Peyer's patch (tissue), 4 donors: ENCODE data around the gene HOXA4.

Experiments
- POLR2A ChIP-seq, 2 donors: fragments of 450-650 bp; IDR thresholded peaks; one replicate each; pipeline ENCODE4 v1.5.1; 2017; ENCODE audit warnings: antibody characterized with exemption in 2 of 2, mild to moderate bottlenecking in 2 of 2, moderate library complexity in 2 of 2
- TF ChIP-seq, protein P1 (sequence below), 6 experiments: fragments of 450-650 bp in 4 of 6; fragments of 200-600 bp in 2 of 6; sonication (generic) in 1 of 6; IDR thresholded peaks; one replicate each; pipeline ENCODE4 v1.5.1; 2017 to 2019; ENCODE audit warnings: antibody characterized with exemption in 6 of 6, mild to moderate bottlenecking in 3 of 6, moderate library complexity in 1 of 6

DNA sequence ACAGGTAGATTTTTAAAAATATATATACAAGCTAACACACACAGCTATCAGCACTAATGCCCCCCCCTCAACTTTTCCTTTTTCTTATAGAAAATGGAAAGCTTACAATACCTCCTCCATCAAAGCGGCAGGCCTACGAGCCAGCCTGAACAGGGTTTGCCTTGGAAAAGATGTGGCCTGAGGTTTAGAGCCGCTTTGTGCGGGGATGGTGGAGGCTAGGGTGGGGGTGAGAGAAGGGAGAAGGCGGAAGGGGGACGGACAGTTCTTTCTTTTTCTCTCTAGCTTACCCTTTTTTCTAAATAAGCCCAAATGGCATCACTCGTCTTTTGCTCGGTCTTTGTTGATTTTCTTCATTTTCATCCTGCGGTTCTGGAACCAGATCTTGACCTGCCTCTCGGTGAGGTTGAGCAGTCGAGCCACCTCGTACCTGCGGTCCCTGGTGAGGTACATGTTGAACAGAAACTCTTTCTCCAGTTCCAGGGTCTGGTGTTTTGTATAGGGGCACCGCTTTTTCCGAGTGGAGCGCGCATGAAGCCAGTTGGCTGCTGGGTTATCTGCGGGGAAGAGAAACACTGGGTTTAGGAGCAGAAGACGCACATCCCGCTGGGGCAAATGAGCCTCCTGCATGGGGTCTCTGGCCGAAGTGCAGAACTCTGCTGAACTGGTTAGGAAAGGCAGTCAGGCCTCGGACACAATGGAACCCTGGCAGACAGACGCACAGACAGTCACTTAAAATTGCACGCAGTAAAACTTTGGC is 32.9 kb upstream of the HOXA4 start:
- TF ChIP-seq, protein P1, sequence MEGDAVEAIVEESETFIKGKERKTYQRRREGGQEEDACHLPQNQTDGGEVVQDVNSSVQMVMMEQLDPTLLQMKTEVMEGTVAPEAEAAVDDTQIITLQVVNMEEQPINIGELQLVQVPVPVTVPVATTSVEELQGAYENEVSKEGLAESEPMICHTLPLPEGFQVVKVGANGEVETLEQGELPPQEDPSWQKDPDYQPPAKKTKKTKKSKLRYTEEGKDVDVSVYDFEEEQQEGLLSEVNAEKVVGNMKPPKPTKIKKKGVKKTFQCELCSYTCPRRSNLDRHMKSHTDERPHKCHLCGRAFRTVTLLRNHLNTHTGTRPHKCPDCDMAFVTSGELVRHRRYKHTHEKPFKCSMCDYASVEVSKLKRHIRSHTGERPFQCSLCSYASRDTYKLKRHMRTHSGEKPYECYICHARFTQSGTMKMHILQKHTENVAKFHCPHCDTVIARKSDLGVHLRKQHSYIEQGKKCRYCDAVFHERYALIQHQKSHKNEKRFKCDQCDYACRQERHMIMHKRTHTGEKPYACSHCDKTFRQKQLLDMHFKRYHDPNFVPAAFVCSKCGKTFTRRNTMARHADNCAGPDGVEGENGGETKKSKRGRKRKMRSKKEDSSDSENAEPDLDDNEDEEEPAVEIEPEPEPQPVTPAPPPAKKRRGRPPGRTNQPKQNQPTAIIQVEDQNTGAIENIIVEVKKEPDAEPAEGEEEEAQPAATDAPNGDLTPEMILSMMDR (IDR thresholded peaks at IDR 0.05) = no peak
- TF ChIP-seq POLR2A (IDR thresholded peaks at IDR 0.05) = no peak
